GM19324 (cell line): Measurements from ENCODE around the gene SMIM33.
"Not testable (repeated sequence)": the region's sequence is repeated elsewhere in the genome, so short reads cannot be mapped to it uniquely, and the experiment has no call there.

Source experiments
- ATAC-seq: cut with Tn5 transposase; IDR thresholded peaks from one replicate; pipeline ENCODE4 v1.9.1; 2021; ENCODE audit warnings: mild to moderate bottlenecking, moderate library complexity; ENCODE audit not compliant: unreplicated experiment, low FRiP score

The SMIM33 gene

GRCh38 chr5:139481580-139482049 lies 10.8 kb downstream of the SMIM33 start:
- no peak for ATAC-seq

- no peak for ATAC-seq
Measured at GRCh38 chr5:139482050-139482889, 11.5 kb downstream of the SMIM33 start, which contains the start of gene STING1. TSS of gene STING1 (minus strand) at chr5:139482758. CDS start at chr5:139481704, 1,054 bp downstream.

DNA sequence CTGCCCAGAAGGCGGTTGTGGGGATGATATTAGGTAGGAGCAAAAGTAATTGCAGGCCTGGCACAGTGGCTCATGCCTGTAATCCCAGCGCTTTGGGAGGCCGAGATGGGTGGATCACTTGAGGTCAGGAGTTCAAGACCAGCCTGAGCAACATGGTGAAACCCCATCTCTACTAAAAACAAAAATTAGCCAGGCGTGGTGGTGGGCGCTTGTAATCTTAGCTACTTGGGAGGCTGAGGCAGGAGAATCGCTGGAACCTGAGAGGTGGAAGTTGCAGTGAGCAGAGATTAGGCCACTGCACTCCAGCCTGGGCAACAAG lies 12.0 kb downstream of the SMIM33 start:
- ATAC-seq = not testable (repeated sequence)

GRCh38 chr5:139486201-139486600 lies 15.4 kb downstream of the SMIM33 start:
- no peak for ATAC-seq

DNA sequence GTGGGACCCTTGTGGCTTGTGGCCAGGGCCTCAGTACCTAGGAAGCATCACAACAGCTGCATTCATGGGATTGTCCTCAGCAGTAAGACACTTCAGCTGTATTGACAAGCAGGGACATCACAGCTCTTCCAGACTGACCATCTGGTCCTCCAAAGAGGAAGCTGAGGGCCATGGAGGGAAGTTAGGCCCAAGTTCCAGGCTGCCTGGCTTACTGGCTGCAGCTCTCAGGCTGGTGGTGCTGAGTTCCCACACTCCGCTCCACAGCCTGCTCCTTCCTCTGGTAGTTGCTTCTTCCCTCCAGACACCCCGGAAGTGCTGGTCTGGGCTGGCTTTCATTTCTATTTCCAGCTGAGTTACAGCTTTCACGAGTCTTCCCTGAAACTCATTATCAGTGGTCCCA lies 17.5 kb downstream of the SMIM33 start:
- no peak for ATAC-seq

- no peak for ATAC-seq
Measured at GRCh38 chr5:139492700-139493192, 21.9 kb downstream of the SMIM33 start.

DNA sequence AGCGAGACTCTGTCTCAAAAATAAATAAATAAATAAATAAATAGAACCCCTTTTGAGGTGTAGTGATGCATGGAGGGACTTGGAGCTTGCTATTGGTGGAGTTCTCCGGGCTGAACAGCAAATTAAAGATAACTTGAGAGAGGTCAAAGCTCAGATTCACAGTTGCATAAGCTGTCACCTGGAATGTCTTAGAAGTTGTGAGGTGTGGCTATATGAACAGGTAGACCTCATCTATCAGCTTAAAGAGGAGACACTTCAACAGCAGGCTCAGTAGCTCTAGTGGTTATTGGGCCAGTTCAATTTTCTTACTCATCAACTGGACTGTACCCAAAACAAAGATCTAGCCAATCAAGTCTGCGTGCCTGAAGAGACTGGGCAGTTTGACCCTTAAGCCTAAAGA lies 23.5 kb downstream of the SMIM33 start:
- ATAC-seq = no peak

DNA sequence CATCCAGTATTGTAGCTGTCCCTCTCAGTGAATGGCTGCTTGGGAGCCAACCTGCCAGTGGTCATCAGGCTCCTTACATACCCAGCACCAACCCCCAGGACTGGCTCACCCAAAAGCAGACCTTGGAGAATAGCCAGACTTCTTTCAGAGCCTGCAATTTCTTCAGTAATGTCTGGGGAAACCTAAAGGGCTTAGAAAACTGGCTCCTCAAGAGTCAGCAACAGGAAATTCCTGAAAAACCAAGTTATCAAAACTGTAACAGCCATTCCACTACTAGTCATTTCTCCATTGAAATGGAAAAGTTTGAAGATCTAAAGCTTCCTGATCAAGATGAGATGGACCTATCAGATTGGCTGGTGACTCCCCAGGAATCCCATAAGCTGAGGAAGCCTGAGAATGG lies 24.0 kb downstream of the SMIM33 start:
- ATAC-seq = no peak

GRCh38 chr5:139495638-139496435 lies 25.0 kb downstream of the SMIM33 start:
- ATAC-seq = no peak

DNA sequence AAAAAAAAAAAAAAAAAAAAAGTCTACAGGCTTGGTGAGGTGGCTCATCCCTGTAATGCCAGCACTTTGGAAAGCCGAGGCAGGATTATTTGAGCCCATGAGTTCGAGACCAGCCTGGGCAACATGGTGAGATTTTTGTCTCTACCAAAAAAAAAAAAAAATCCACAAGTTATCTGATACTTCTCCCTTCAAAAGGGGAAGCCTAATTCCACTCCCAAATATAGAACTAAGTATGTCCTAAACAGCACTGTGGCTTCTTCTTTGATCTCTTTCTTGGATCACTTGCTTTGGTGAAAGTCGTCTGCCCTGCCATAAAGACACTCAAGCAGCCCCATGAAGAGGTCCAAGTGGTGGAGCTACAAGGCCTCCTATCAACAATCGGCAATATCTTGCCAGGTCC lies 30.6 kb downstream of the SMIM33 start:
- ATAC-seq = no peak

DNA sequence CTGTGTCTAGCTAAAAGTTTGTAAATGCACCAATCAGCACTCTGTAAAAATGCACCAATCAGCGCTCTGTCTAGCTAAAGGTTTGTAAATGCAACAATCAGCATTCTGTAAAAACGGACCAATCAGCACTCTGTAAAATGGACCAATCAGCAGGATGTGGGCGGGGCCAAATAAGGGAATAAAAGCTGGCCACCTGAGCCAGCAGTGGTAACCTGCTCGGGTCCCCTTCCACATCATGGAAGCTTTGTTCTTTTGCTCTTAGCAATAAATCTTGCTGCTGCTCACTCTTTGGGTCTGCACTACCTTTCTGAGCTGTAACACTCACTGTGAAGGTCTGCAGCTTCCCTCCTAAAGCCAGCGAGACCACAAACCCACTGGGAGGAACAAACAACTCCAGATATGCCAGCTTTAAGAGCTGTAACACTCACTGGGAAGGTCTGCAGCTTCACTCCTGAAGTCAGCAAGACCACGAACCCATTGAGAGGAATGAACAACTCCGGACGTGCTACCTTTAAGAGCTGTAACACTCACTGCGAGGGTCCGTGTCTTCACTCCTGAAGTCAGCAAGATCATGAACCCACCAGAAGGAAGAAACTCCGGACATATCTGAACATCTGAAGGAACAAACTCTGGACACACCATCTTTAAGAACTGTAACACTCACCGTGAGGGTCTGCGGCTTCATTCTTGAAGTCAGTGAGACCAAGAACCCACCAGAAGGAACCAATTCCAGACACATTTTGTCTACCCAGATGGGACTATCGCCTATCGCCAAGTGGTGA lies 32.4 kb downstream of the SMIM33 start:
- ATAC-seq = not testable (repeated sequence)

DNA sequence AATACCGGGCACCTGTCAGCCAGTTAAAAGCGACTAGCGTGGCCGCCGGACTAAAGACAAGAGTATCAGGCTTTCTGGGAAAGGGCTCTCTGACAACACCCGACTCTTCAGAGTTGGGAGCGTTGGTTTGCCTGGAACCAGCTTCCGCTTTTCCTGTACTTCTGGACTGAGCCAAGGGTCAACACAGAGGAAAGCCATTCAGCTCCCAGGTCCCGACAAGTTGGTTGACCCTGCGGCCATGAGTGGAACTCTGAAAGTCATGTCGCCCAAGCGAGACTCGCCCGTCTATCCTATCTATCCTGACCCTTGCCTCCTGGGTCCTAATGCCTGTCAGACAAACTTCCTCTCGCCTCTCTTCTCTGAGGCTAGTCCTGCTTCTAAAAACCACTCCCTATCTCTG lies 33.1 kb downstream of the SMIM33 start:
- ATAC-seq = not testable (repeated sequence)

DNA sequence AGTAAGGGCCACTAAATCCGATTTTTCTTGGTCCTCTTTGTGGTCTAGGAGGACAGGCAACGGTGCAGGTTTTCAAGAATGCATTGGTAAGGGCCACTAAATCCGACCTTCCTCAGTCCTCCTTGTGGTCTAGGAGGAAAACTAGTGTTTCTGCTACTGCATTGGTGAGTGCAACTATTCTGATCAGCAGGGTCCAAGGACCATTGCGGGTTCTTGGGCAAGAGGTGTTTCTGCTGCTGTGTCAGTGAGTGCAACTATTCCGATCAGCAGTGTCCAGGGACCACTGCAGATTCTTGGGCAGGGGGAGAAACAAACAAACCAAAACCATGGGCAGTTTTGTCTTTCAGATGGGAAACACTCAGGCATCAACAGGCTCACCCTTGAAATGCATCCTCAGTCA lies 33.9 kb downstream of the SMIM33 start:
- ATAC-seq = not testable (repeated sequence)

GRCh38 chr5:139512786-139513390 lies 42.1 kb downstream of the SMIM33 start:
- ATAC-seq = no peak

DNA sequence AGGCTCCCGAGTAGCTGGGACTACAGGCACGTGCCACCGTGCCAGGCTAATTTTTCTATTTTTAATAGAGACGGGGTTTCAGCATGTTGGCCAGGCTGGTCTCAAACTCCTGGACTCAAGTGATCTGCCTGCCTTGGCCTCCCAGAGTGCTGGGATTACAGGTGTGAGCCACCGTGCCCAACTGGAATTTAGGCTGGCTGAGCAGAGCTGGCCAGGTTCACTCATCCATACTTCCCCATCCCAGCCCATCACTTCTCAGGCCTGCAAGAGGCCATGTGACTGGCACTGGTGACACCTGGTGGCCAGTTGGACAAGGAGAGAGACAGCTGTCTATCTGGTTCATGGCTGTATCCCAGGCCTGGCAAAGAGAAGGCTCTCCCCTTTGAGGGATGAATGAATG lies 42.6 kb downstream of the SMIM33 start:
- ATAC-seq = not testable (repeated sequence)

DNA sequence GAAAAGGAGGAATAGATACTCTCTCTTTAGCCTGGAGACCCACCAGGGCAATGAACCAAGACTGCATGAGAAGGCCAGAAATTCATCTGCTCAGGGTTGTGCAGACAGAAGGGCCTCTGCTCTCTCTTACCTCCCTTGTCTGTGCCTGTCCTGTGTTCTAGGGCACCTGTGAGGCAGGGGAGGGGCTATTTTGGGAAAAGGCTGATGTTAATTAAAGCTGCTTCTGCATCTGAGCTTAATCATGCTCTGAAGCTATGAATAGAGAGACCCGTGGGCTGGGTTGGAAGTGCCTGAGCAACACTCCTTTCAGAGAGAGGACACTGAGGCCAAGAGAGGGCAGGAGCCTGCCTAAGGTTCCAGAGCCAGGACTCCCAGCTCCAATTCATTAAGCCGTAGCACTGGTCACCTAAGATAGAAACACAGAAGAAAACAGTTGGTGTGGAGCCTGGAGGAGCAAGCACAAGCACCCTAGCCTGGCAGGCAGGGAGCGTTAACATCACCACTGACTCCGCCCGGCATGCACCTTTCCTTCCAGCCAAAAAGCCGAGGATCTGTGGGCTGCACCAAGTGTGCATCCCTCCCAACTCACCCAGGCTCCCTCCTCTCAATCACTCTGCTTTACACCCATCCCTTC lies 43.2 kb downstream of the SMIM33 start:
- no peak for ATAC-seq

GRCh38 chr5:139514486-139514856 lies 43.7 kb downstream of the SMIM33 start:
- no peak for ATAC-seq

- peak; percentile 85 for ATAC-seq
Measured at GRCh38 chr5:139517683-139518564, 47.1 kb downstream of the SMIM33 start.
